Vagina (tissue), 2 donors: Measurements from ENCODE around the gene WDR72. TPM values are rescaled to one million over a fixed set of nuclear protein-coding genes. Genes with fewer than 3 reads are reported as not detected.
"Not testable (repeated sequence)": the region's sequence is repeated elsewhere in the genome, so short reads cannot be mapped to it uniquely, and the experiment has no call there.

Experiments used
- DNase-seq, 2 donors: peaks; one replicate each; pipeline ENCODE4 v3.0.0-alpha.2; 2017; ENCODE audit errors: extremely low spot score in 2 of 2
- H3K27ac ChIP-seq: fragments of 200-600 bp; sonication (generic); one replicate; pipeline ENCODE4 v1.5.1; 2019
- H3K27me3 ChIP-seq: fragments of 200-600 bp; sonication (generic); one replicate; pipeline ENCODE4 v1.5.1; 2019
- H3K36me3 ChIP-seq, 2 donors: fragments of 200-600 bp; sonication (generic); one replicate each; pipeline ENCODE4 v1.5.1; 2017 to 2019
- H3K4me1 ChIP-seq: fragments of 200-600 bp; sonication (generic); one replicate; pipeline ENCODE4 v1.5.1; 2019
- H3K4me3 ChIP-seq, 2 donors: fragments of 200-600 bp; sonication (generic); 1 replicate in 1 of 2; 2 replicates in 1 of 2; pipeline ENCODE4 v1.5.1; 2016 to 2019
- H3K9me3 ChIP-seq: fragments of 200-600 bp; sonication (generic); one replicate; pipeline ENCODE4 v1.5.1; 2019
- POLR2A ChIP-seq, 2 donors: fragments of 450-650 bp; IDR thresholded peaks; one replicate each; pipeline ENCODE4 v1.6.1; 2017; ENCODE audit warnings: antibody characterized with exemption in 2 of 2, mild to moderate bottlenecking in 2 of 2, moderate library complexity in 2 of 2
- POLR2AphosphoS5 ChIP-seq, 2 donors: sonication (generic); formaldehyde crosslinking; IDR thresholded peaks; one replicate each; pipeline ENCODE4 v1.9.0; 2017; ENCODE audit warnings: antibody characterized with exemption in 2 of 2, mild to moderate bottlenecking in 2 of 2, low read depth in 1 of 2; ENCODE audit not compliant: insufficient read depth in 1 of 2
- intact Hi-C: fragments of 100-400 bp; cut with DNase I; formaldehyde crosslinking; loops from one replicate; pipeline ENCODE4 v1.15.1; 2023
- total RNA-seq: library from RNA; depleted of rRNA; stranded (reverse); fragments of >200 nt; gene quantifications from one replicate; pipeline ENCODE4 v1.2.3, GENCODE V29; 2016
- TF ChIP-seq, protein P1 (sequence below), 3 experiments: fragments of 450-650 bp in 2 of 3; fragments of 200-600 bp in 1 of 3; sonication (generic) in 1 of 3; IDR thresholded peaks; one replicate each; pipeline ENCODE4 v1.5.1; 2017 to 2019; ENCODE audit warnings: antibody characterized with exemption in 3 of 3, mild to moderate bottlenecking in 2 of 3, moderate library complexity in 2 of 3

The WDR72 gene
- total RNA-seq, 1 donor from 2014 or later: not detected

GRCh38 chr15:53789654-53790375 is 30.4 kb upstream of the WDR72 start:
- no peak for TF ChIP-seq POLR2A (IDR thresholded peaks at IDR 0.05)
- TF ChIP-seq POLR2AphosphoS5 (IDR thresholded peaks at IDR 0.05; ENCODE audit: insufficient read depth in 1 of 2, low read depth in 1 of 2): no peak
- TF ChIP-seq, protein P1, sequence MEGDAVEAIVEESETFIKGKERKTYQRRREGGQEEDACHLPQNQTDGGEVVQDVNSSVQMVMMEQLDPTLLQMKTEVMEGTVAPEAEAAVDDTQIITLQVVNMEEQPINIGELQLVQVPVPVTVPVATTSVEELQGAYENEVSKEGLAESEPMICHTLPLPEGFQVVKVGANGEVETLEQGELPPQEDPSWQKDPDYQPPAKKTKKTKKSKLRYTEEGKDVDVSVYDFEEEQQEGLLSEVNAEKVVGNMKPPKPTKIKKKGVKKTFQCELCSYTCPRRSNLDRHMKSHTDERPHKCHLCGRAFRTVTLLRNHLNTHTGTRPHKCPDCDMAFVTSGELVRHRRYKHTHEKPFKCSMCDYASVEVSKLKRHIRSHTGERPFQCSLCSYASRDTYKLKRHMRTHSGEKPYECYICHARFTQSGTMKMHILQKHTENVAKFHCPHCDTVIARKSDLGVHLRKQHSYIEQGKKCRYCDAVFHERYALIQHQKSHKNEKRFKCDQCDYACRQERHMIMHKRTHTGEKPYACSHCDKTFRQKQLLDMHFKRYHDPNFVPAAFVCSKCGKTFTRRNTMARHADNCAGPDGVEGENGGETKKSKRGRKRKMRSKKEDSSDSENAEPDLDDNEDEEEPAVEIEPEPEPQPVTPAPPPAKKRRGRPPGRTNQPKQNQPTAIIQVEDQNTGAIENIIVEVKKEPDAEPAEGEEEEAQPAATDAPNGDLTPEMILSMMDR (IDR thresholded peaks at IDR 0.05): no peak
- Histone ChIP-seq H3K4me3 (no peak overlapping the region), H3K4me1 (no peaks in the 10 kb centered on the region), H3K36me3 (no peaks in the 10 kb centered on the region), H3K27ac (no peak overlapping the region), H3K27me3 (no peaks in the 10 kb centered on the region), H3K9me3 (no peaks in the 10 kb centered on the region)
- DNase-seq: no peak
- intact Hi-C loops: no loop called here

DNA sequence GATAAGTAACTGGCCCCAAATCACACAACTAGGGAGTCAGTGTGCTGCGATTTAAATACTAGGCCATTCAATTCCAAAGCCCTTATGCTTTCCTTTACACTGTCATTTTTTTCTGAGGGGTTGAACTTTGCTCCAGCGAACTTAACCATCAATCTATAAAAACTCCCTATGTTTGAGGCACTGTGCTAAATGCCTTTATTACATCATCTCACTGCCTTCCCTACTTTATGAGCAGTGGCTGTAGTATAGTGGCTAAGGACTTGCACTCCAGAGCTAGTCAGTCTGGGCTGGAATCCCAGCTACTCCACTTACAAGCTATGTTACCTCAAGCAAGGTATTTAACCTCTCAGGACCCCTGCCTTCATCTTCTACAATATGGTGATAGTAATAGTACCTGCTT is 26.9 kb upstream of the WDR72 start:
- Histone ChIP-seq H3K36me3 (no peaks in the 10 kb centered on the region), H3K27ac (no peak overlapping the region), H3K9me3 (no peaks in the 10 kb centered on the region), H3K4me1 (no peaks in the 10 kb centered on the region), H3K27me3 (no peaks in the 10 kb centered on the region), H3K4me3 (no peak overlapping the region)
- TF ChIP-seq POLR2AphosphoS5 (IDR thresholded peaks at IDR 0.05; ENCODE audit: insufficient read depth in 1 of 2, low read depth in 1 of 2) (no peak), POLR2A (IDR thresholded peaks at IDR 0.05) (no peak)
- TF ChIP-seq, protein P1 (IDR thresholded peaks at IDR 0.05): no peak
- no peak for DNase-seq
- intact Hi-C loops: no loop called here

GRCh38 chr15:53785241-53785640 is 25.8 kb upstream of the WDR72 start:
- intact Hi-C loops, DNase-seq, H3K4me1 ChIP-seq, H3K27ac ChIP-seq, H3K27me3 ChIP-seq, H3K4me3 ChIP-seq, H3K36me3 ChIP-seq, H3K9me3 ChIP-seq: not testable (repeated sequence)

DNA sequence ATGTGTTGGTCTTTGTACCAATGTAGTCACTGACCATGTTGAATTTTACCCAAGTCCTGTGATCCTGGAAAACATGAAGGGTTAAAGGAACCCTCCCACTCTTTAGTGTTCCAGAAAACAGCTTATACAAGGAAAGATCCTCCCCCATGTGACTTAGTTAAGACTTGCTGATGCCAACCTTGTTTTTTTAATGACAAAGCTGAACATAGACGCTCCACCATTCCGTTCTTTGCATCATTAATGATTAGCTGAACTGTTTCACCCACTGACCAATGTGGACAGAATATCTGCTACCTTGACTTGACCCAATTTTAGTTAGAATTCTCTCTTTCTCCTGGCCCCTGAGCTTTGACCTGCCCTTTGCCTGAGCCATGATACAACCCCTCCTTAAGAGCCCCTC is 3.5 kb upstream of the WDR72 start:
- no peaks in the 10 kb centered on the region for H3K9me3 ChIP-seq
- no peak for TF ChIP-seq POLR2A (IDR thresholded peaks at IDR 0.05)
- TF ChIP-seq, protein P1 (IDR thresholded peaks at IDR 0.05): no peak
- TF ChIP-seq POLR2AphosphoS5 (IDR thresholded peaks at IDR 0.05; ENCODE audit: insufficient read depth in 1 of 2, low read depth in 1 of 2): no peak

DNA sequence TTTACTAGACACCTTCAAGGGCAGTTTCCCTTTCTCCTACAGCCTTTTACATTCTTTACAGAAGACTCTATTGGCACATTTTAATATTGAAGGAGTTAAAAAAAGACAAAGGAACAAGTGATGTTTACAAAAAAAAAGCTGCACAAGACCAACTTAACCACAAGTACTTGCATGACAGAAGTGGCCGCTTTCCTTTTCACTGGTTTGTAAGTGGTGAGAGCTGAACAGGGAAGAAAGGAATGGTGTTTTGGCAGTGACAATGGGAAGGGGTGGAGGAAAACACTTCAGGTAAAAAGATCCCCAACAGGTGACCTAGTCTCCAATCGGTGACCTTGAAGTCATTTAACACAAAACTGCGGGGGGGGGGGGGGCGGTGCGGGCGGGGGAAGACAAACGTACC is 1.1 kb downstream of the WDR72 start:
- no peaks in the 10 kb centered on the region for H3K36me3 ChIP-seq
- intact Hi-C loops: no loop called here
- H3K4me1 ChIP-seq: no peaks in the 10 kb centered on the region
- no peaks in the 10 kb centered on the region for H3K27me3 ChIP-seq
- no peaks in the 10 kb centered on the region for H3K9me3 ChIP-seq
- no peak overlapping the region for H3K27ac ChIP-seq
- no peak overlapping the region for H3K4me3 ChIP-seq
- TF ChIP-seq, protein P1 (IDR thresholded peaks at IDR 0.05): no peak
- DNase-seq: no peak

More for the DNA sequence above, 3.5 kb upstream of the WDR72 start:
- H3K4me1 ChIP-seq: no peaks in the 10 kb centered on the region
- no peak overlapping the region for H3K27ac ChIP-seq
- no peak for DNase-seq
- H3K27me3 ChIP-seq: no peaks in the 10 kb centered on the region
- H3K36me3 ChIP-seq: no peaks in the 10 kb centered on the region
- intact Hi-C loops: no loop called here
- H3K4me3 ChIP-seq: no peak overlapping the region
